Thymus (tissue), 11 donors: ENCODE data around the gene TIMM13. TPM values are rescaled to one million over a fixed set of nuclear protein-coding genes. Genes with fewer than 3 reads are reported as not detected.

ENCODE experiments used
- DNase-seq, 9 donors: peaks; one replicate each; pipeline ENCODE4 v3.0.0-alpha.2; 2013; ENCODE audit warnings: low spot score in 9 of 9, low read depth in 6 of 9, missing footprints in 1 of 9
- H3K27ac ChIP-seq, 2 donors: one replicate each; pipeline ENCODE4 v1.5.1; 2013; ENCODE audit warnings: control low read depth in 1 of 2, low read depth in 1 of 2, low read length in 1 of 2, mild to moderate bottlenecking in 1 of 2, moderate library complexity in 1 of 2
- H3K27me3 ChIP-seq, 2 donors: one replicate each; pipeline ENCODE4 v1.5.1; 2013; ENCODE audit warnings: low read length in 1 of 2; ENCODE audit not compliant: control insufficient read depth in 2 of 2, insufficient read depth in 1 of 2
- H3K36me3 ChIP-seq, 2 donors: one replicate each; pipeline ENCODE4 v1.5.1; 2013; ENCODE audit warnings: low read length in 1 of 2, mild to moderate bottlenecking in 1 of 2, moderate library complexity in 1 of 2; ENCODE audit not compliant: control insufficient read depth in 2 of 2, insufficient read depth in 2 of 2
- H3K4me1 ChIP-seq, 2 donors: one replicate each; pipeline ENCODE4 v1.5.1; 2013; ENCODE audit warnings: low read length in 2 of 2; ENCODE audit not compliant: control insufficient read depth in 2 of 2, insufficient read depth in 2 of 2
- H3K4me3 ChIP-seq, 2 donors: one replicate each; pipeline ENCODE4 v1.5.1; 2013; ENCODE audit warnings: low read length in 2 of 2, control low read depth in 1 of 2, mild to moderate bottlenecking in 1 of 2
- H3K9me3 ChIP-seq, 2 donors: one replicate each; pipeline ENCODE4 v1.5.1; 2013; ENCODE audit warnings: low read length in 1 of 2, mild to moderate bottlenecking in 1 of 2; ENCODE audit not compliant: control insufficient read depth in 2 of 2, insufficient read depth in 1 of 2
- WGBS: extraction: QIAGEN DNeasy Blood & Tissue Kit; methylation state at CpG from one replicate; pipeline ENCODE4 v1.1.7; 2013; 5-methylcytosine and 5-hydroxymethylcytosine counted together
- polyA plus RNA-seq: library from polyadenylated mRNA; stranded (reverse); fragments of 200-250 nt; gene quantifications from one replicate; pipeline ENCODE4 v1.2.3, GENCODE V29; 2013
- total RNA-seq: library from RNA; stranded (reverse); fragments of 120-200 nt; gene quantifications from one replicate; pipeline ENCODE4 v1.2.4, GENCODE V29; 2013
- donor health status: healthy.

Gene TIMM13
- total and polyA plus RNA-seq, 2 donors, result 56.1 to 73.2 TPM

GRCh38 chr19:2382530-2383222 is 44.7 kb downstream of the TIMM13 start:
- H3K27ac ChIP-seq, result no peak overlapping the region
- H3K9me3 ChIP-seq, result peaks cover 2 to 29% of the 10 kb centered on the region in 2 donors
- peaks cover 0 to 18% of the 10 kb centered on the region in 2 donors for H3K27me3 ChIP-seq
- no peak overlapping the region for H3K4me3 ChIP-seq
- H3K36me3 ChIP-seq, result no peaks in the 10 kb centered on the region
- WGBS, result 94% methylated on average over 13 of the region's 13 CpGs
- H3K4me1 ChIP-seq, result no peaks in the 10 kb centered on the region
- DNase-seq, result no peak

- H3K4me1 ChIP-seq, result no peaks in the 10 kb centered on the region
- no peak for DNase-seq
- H3K36me3 ChIP-seq, result no peaks in the 10 kb centered on the region
- peaks cover 0 to 16% of the 10 kb centered on the region in 2 donors for H3K27me3 ChIP-seq
- 86% methylated on average over 18 of the region's 18 CpGs for whole genome bisulfite sequencing
- H3K4me3 ChIP-seq, result no peak overlapping the region
- no peak overlapping the region for H3K27ac ChIP-seq
- H3K9me3 ChIP-seq, result peaks cover 2 to 31% of the 10 kb centered on the region in 2 donors
These were observed 46.1 kb downstream of the TIMM13 start for GRCh38 chr19:2381148-2381820.

DNA sequence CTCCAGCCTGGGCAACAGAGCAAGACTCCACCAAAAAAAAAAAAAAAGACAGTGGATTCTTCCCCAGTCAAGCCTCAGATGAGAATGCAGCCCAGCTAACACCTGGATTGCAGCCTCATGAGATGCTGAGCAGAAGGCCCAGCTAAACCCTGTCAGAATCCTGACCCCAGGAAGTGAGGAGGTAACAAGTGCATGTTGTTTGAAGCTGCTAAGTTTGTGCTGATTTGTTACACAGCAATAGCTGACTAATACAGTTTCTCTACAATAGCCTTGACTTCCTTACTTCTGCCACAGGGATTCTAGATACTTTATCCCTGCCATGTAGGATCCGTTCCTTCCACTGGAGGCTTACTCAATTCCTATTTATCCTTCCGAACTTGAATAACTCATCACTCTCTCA is 46.8 kb downstream of the TIMM13 start:
- 96% methylated on average over 2 of the region's 2 CpGs for WGBS
- no peak overlapping the region for H3K4me3 ChIP-seq
- peaks cover 2 to 31% of the 10 kb centered on the region in 2 donors for H3K9me3 ChIP-seq
- no peaks in the 10 kb centered on the region for H3K36me3 ChIP-seq
- no peaks in the 10 kb centered on the region for H3K4me1 ChIP-seq
- no peak for DNase-seq
- no peak overlapping the region for H3K27ac ChIP-seq
- peaks cover 0 to 19% of the 10 kb centered on the region in 2 donors for H3K27me3 ChIP-seq

- Histone ChIP-seq H3K9me3 (peaks cover 2 to 26% of the 10 kb centered on the region in 2 donors), H3K36me3 (no peaks in the 10 kb centered on the region), H3K4me3 (no peak overlapping the region), H3K4me1 (no peaks in the 10 kb centered on the region), H3K27ac (no peak overlapping the region), H3K27me3 (peaks cover 0 to 11% of the 10 kb centered on the region in 2 donors)
- no peak for DNase-seq
- 94% methylated on average over 15 of the region's 15 CpGs for WGBS
These were observed 50.4 kb downstream of the TIMM13 start for GRCh38 chr19:2376784-2377519.

Other genes starting within 250 kb of the TIMM13 start
- 62.0 TPM for gene PLEKHJ1, start 191.3 kb downstream of the TIMM13 start, total RNA-seq
- 97.7 TPM for gene PLEKHJ1, start 191.3 kb downstream of the TIMM13 start, polyA plus RNA-seq
- gene SF3A2, start 190.8 kb downstream of the TIMM13 start, total RNA-seq, result 18.7 TPM
- gene SF3A2, start 190.8 kb downstream of the TIMM13 start, polyA plus RNA-seq, result 51.1 TPM
- 0.61 TPM for gene AMH, start 178.3 kb downstream of the TIMM13 start, total RNA-seq
- 2.2 TPM for gene AMH, start 178.3 kb downstream of the TIMM13 start, polyA plus RNA-seq
- 0.90 TPM for gene JSRP1, start 171.2 kb downstream of the TIMM13 start, total RNA-seq
- 1.3 TPM for gene JSRP1, start 171.2 kb downstream of the TIMM13 start, polyA plus RNA-seq
- gene PEAK3, start 145.4 kb downstream of the TIMM13 start, total RNA-seq, result 0.05 TPM
- 0.34 TPM for gene PEAK3, start 145.4 kb downstream of the TIMM13 start, polyA plus RNA-seq
- 0.05 TPM for gene LINGO3, start 119.4 kb downstream of the TIMM13 start, total RNA-seq
- gene LINGO3, start 119.4 kb downstream of the TIMM13 start, polyA plus RNA-seq, result 0.16 TPM
- gene LSM7, start 99.0 kb downstream of the TIMM13 start, total RNA-seq, result 175 TPM
- 243 TPM for gene LSM7, start 99.0 kb downstream of the TIMM13 start, polyA plus RNA-seq
- 17.3 TPM for gene SPPL2B, start 98.9 kb downstream of the TIMM13 start, total RNA-seq
- 125 TPM for gene SPPL2B, start 98.9 kb downstream of the TIMM13 start, polyA plus RNA-seq
- 0.09 TPM for gene TMPRSS9, start 67.3 kb downstream of the TIMM13 start, total RNA-seq
- 0.18 TPM for gene TMPRSS9, start 67.3 kb downstream of the TIMM13 start, polyA plus RNA-seq
- gene LMNB2, start 29.4 kb upstream of the TIMM13 start, total RNA-seq, result 45.8 TPM
- gene LMNB2, start 29.4 kb upstream of the TIMM13 start, polyA plus RNA-seq, result 13.8 TPM
- 75.9 TPM for gene GADD45B, start 48.5 kb upstream of the TIMM13 start, total RNA-seq
- 161 TPM for gene GADD45B, start 48.5 kb upstream of the TIMM13 start, polyA plus RNA-seq